GM19351 (cell line): ENCODE results near the gene TNS3.

Source experiments
- ATAC-seq: cut with Tn5 transposase; IDR thresholded peaks from one replicate; pipeline ENCODE4 v1.9.1; 2021; ENCODE audit warnings: mild to moderate bottlenecking, moderate library complexity; ENCODE audit not compliant: unreplicated experiment

Gene TNS3

DNA sequence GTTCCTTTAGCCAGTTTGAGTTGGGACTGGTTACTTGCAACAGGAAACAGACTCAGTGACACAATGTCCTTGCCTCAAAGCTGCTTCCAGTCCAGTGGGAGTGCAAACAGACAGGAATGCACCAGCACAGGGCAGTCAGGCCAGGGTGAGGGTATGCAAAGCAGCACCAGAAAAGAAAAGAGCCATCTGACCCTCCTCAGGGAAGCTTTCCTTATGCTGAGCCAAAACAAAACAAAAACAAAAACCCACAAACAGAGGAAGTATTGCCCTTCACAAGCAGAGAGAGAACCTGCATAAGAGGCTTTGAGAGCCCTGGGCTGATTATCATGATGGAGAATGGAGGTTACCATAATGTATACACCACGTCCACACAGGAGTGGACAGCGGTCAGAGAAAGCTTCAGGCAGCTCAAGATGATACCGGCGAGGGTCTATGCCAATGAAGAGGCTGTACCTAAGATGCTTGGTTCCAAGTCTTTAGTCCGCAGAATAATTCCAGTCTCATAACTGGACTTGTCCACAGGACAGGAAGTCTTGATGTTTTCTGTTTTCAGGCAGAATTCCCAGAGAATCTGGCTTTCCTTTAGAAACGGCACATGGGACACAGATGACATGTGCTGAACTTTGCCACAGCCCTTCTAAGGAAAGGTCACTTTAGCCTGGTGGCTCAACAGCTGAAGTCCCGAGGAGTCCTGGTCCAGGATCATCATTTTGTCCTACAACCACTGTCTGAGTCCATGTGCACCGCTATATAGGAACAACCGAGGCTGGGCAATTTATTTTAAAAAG is 263.3 kb downstream of the TNS3 start:
- ATAC-seq: peak; percentile 62

DNA sequence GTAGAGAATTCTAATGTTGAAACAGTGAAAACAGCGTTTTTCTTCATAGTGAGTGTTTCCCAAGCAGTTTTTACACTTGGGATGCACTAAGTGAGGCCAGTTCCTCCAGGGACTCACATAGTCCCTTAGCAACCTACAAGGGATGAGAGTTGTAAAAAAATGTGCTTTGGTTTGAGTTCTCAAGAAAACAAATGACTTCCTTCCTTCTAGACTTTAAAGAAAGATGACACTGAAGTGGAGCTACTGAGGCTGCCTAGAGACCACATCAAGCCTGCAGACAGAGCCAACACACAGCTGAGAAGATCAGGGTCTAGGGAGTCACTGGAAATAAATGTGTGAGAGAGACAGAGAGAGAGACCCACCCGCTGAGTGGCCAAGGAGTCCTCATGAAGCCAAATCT is 264.4 kb downstream of the TNS3 start:
- no peak for ATAC-seq

DNA sequence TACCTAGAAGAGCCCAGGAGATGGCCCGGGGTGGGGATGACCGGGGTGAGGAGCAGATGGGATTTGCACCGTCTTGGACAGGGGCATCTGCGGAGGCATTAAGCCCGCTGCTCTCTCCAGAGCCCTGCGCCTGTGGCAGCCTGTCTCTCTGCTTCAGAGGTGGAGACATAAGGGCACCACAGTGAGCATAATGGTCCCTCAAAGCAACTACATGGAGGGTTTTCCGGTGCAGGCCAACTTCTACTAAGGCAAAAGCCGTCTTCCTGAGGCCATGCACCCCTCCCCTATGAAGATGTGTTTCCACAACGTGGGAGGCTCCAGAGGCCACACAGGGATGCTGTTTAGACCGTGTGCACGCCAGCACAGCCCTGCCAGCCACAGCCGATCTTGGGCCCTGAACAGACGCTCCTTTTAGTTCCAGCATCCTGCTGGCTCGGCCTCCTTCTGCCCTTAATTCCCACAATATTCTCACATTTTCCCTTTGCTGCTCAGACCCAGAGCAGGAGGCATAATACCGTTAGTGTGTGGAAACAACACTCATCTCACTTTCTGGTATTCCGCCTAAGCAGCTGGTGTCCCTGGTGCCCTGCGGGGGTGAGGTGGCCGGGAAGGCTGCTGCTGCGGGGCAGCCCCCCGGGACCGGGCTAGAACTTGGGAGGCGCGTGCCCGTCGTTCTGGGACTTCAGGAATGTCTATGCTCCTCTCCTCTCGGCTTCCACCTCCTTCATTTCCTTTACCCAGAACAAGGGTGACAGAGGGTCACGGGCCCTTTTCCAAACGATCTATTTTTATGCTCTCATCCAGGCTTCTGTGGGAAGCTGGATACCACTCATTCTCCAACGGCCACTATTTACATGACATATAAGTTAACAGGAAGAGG is 266.9 kb downstream of the TNS3 start:
- ATAC-seq: no peak

DNA sequence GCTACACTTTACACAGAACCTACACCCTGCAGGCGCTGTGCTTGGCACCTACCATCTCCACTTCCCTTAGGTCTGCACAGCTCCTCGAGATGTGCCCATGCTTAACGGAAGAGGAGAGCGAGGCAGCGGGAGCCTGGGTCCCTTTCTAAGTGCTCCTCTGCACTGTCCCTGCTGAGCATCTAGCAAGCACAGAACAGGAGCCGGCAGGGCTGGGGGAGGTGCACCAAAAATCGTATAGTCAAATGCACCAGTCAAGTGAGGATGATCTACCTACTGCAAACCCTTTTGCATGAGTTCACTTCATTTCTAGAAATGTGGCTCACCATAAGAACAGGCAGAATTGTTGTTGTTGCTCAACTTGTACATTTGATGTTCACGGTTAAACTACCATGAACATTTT is 267.7 kb downstream of the TNS3 start:
- ATAC-seq: no peak

DNA sequence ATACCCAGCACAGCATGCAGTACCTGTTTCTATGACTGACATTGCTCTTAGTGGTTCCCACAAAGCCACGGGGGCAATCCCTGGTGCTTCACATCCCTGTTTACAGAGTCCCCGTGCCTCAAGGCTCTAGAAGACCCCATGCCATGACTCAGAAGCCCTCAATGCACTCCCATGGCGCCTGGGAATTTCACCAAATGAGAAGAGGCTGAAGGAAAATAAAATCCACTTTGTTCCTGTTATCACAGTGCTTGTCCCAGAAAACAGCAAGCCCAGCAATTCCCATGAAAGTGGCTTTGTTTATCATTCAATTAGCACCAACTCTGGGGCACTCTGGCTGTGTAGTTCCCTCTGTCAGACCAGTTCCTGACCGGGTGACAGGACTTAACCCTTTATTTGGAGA is 268.3 kb downstream of the TNS3 start:
- no peak for ATAC-seq

DNA sequence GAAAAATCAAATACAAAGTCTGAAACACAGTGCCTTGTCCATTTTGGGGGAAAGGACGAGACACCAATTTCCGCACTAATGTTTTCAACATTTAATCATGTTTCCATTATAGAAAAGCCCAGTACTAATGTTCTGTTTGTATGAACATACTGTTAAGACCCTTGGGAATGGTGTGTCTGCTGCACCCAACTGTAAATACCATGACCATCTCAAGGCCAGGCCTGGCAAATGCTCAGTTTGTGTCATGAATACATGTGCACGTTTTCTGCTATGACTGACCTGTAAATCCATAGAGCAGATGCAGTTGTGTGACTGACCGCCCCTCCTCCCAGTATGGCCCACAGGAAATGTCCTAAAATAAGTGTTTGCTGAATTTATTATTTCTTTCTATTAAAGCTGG is 270.0 kb downstream of the TNS3 start:
- no peak for ATAC-seq

DNA sequence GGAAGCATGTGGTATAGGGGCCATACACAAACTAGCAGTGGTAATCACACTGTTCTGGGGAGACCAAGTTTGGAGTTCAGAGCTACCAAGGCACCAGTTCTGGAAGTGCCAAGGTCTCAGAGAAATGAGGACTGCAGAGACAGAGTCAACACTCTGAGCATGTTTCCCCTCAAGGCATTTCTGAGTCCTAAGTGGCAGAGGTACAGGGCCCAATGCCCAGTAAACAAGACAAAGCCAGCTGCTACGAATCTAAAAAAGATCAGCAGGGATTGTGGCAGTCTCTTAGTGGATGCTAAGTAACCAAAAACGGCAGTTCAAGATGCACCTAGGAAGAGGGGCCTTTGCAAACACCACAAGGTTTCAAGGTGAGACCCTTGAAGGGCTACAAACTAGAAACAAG is 271.9 kb downstream of the TNS3 start:
- no peak for ATAC-seq

DNA sequence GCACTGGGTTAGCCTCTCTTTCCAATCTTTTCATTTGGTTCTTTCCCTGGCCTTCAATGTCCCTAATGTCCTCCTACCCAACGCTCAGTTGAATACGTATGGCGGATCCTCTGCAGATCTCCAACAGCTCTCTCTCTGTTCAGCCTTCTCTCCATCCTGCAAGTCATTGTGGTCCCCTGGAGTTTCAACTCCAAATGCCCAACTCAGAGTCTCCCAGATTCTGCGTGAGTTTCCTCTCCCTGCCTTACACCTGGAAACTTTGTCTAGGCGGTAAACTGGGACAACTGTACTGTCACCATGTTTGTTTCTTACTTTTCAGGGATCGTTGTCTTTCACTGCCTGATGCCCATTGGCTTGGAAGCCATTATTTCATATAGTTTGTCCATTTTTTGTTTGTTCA is 273.1 kb downstream of the TNS3 start:
- ATAC-seq: no peak

DNA sequence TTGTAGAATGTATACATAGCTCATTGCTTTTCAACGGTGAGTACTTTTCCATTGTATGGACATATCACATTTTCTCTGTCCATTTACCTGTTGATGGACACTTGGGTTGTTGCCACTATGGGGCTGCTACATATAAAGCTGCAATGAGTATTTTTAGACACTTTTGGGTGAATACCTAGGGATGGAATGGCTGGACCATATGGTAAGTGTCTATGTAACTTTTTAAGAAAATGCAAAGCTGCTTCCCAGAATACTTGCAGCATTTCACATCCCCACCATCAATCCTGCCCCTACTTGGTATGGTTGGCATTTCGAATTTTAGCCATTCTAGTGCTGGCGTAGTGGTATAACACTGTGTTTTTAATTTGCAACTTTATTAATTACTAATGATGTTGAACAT is 274.6 kb downstream of the TNS3 start:
- no peak for ATAC-seq

DNA sequence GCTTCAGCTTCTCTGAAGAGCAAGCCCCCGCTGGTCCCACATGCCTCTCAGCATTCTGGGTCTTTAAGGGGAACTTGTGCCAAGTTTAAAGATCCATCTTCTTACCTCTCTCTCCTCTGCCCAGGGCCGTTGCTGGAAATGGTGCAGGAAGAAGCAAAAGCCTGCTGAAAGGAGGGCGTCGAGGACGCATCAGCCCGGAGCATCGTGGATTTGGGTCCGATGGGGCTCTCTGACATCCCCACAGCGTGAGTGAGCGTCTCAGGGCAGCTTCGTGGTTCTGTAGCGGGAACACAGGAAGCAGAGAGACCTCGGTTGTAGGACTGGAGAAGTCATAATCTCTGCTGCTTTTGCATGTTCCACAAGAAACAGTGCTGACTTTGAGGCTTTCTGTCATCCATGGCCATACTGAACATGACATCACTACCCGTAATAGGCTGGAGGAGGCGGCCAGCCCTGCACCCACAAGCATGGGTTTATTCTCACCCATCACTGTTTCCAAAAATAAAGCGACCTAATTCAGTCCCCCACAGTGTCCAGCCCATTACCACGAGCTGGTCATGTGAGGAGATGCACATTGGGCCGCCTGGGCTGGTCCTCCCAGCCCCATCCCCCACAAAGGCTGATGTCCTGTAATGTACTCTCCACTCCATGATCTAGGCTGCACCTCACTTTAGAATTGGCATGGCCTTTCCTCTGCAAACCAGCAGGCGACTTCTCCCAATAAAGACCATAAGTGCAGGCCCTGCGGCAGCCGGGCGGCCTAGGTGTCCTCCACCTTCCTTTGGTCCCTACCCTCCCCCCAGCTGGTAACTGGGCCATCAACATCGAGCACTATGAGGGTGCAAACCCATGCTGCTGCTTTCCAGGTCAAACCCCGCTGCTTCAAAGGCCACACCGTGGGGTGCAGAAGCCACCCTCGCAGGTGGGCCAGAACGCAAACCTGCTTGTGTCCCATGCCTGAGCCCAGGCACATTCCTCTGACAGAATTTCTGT is 276.9 kb downstream of the TNS3 start:
- no peak for ATAC-seq

DNA sequence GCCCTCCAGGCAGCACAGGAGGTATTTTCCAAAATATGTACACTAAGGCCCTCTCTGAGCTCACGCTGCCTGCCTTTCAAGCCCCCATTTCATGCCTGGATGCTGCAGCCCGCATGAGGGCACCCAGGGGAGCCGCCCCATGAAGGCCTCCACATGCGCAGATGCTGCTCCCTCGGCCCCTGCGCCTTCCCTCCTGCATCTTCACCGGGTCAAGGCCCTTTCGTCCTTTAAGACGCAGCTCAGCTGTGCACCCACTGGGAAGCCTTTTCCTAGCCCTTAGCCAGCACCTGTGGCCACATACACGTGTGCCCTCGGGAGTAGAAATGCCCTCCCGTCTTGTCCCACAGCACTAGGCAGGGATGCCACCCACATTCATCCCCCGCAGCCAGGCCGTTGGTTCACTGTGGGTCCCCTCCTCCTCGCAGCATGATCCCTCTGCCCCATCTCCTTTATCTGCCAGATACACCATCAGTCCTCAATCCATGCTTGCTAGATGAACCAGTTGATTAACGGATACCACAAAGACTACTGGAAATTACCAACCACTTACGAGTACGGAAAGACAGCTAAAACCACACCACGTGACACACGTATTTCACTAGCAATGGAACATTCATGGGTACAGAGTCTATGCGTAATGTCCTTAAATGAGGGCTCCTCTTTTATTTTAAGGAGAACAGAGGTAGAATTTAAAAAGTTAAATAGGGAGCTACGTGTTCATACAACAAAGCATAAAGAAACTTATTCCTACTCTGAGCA is 278.0 kb downstream of the TNS3 start:
- ATAC-seq: no peak

DNA sequence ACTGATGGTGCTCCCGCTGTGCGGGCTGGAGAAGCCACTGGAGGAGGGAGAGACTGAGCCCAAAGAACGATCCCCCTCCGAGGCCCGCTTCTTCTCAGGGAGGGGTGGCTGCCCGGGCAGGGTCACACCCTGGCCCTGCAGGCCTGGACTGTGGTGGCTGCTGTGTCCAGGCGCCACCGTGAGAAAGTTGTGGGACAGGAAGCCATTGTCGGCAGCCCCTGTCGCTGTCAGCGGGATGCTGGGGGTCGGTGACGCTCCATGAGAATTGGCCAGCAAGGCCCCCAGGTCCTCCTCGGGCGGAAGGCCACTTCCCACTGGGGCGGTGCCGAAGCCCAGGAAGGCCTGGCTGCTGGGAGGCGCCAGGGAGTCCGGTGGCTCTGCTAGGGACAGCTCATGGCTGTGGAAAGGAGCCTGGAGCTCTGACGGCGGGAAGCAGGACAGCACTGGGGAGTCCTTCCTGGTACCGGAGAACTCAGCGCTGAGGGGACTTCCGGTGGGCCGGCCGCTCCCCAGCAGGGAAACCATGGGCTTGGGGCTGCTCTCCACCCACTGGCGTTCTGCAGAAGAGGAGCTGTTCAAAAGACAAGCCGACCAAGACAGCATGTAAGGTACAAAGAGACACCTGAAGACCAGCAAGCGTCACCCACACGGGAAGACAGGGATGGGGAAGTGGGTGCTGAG is 278.8 kb downstream of the TNS3 start:
- no peak for ATAC-seq

DNA sequence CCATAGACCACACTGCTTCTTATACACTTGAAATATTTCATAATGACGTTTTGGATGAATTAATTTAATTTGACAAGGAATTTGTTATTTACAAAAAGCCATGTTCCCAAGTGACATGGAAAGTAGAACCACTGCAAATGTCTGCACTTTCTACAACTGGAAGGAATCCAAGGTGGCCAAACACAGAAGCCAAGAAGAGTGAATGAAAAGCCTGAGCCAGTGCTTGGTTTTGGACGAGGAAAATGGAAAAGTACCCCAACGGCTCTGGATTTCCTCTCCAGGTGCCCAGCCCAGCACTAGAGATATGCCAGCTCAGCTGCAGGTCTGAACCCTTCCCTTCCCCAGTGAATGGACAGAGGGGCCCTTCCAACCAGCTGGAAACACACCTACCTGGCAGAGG is 279.4 kb downstream of the TNS3 start:
- no peak for ATAC-seq

DNA sequence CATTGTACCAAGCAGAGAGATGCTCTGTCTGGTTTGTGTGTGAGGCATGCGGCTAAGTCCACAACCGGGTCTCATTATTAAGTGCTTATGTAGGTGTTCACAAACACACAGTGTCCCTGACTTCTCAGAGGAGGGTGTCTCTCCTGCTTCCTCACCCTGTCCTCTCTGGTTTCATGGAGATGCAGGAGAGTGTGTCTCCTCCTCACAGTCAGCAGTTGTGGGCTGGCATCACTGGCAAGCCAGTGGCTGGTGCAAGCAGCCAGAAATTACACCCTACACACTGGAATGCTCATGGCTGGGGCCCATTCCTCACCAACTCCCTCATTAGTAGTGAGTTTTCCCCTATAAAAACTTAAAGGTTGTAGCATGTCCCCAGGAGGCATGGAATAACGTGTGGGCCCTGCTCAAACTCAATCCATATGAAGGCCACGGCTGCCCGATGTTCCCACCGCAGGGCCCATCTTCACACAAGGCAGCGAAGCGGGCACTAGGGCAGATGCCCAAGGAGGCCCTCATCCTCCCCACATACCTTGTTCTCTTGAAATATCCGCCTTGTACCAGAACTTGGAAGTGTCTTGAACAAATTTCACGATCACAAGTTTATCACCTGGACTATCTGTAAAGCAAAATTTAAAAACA is 280.1 kb downstream of the TNS3 start:
- no peak for ATAC-seq

DNA sequence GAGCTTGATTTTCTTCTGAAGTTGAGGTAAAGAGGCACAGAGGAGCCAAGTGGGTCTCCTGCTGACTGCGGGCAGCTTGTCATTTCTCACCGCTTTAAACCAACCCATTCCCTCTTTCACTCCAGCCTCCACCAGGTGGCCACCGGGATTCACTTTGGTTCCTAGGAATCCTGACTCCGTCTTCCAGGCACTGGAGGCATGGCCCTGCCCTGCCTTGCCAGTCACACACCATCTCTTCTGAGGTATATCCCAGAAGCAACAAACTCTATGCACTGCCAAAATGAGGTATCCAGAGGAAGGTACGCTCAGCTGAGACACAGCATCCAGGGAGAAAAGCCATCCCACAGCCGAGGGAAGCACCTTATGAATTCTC is 280.8 kb downstream of the TNS3 start:
- ATAC-seq: no peak

DNA sequence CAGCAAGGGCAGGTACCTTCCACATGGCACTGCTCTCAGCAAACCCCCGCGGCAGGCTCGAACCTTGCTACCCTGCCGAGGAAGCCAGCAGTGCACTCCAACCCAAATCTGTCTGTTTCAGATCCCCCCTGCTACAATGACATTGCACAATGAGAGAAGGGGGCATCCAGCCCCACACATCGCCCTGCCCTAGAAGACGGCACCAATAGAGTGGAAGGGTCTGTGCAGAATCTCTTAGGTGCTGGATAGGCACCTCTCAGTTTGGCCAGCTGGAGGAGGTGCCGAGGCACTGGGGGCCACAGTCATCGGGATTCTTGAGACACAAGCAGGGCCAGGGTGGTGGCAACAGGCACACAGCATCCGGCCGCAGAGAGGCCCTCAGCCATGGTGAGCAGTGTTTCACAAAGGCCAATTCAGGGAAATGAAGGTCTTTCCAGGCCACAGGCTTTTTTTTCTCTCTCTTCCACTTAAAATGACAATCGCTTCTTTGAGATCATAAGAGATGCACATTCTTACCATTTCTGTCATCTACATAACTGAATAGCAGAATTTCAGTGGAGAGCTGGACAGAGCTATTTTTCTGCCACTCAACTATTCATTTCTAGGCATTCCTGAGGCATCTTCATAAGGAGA is 281.3 kb downstream of the TNS3 start:
- no peak for ATAC-seq

DNA sequence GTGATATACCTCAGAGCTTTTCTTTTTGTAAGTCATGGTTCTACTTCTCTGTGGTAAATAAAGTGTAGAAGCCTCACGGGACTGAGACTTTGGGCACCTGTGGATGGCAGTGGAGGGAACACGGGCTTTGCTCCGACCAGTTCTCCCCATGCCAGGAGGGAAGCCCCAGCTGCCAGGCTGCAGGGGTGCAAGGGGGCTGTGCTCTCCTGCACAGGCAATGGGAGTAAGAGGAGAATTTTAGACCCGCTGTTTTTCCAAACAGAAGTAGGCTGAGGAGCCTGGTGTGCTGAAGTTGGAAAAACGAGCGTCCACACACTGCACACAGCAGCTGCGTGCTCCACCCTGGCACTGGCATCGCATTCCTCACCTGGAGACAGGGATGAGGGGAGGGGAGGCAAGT is 282.4 kb downstream of the TNS3 start:
- ATAC-seq: no peak

DNA sequence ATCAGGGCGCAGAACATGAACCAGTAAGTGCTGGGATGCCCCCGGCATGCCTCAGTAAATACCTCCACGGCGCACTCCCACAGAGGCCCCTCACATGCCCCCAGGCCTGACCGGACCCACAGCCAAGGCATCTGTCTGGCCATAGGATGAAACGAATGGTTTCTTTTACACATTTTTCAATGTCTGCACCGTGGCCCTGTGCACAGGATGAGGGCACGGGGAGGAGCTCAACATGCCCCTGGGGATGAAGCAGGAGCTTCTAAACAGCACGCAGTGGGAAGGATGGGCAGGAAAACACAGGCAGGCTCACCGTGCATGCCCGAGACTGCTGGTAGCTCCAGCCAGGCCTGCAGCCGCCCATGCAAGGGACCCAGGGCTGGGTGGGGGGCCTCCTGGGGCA is 283.3 kb downstream of the TNS3 start:
- ATAC-seq: no peak

DNA sequence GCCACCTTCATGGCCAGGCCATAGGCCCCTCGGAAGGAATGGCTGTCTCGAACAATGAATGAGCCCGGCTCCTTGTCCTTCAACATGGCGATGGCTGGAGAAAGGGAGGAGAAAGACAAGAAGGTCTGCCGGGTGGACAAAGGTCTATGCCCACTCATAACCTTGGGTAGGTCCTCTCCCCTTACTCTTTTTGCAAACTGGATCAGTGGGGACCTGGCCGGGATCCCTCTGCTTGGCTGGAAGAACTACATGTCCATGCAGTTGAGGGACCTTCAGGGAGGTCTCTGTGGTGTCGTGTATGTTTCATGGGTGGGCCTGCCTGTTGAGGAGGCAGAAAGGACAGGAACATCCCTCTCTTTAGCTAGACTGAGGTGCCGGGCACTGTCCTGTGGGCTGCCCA is 284.8 kb downstream of the TNS3 start:
- no peak for ATAC-seq
